GM23248 (cell line): ENCODE data around the gene CCDC171.

Source experiments
- EZH2 ChIP-seq: fragments of 200-600 bp; sonication (generic); IDR thresholded peaks from 2 replicates; pipeline ENCODE4 v1.6.1; 2018; ENCODE audit warnings: antibody characterized with exemption, mild to moderate bottlenecking; ENCODE audit not compliant: insufficient read depth, poor library complexity, severe bottlenecking
- EZH2phosphoT487 ChIP-seq: fragments of 200-600 bp; sonication (generic); IDR thresholded peaks from 2 replicates; pipeline ENCODE4 v1.6.1; 2018; ENCODE audit warnings: antibody characterized with exemption, moderate library complexity, mild to moderate bottlenecking, low read depth; ENCODE audit not compliant: insufficient read depth

DNA sequence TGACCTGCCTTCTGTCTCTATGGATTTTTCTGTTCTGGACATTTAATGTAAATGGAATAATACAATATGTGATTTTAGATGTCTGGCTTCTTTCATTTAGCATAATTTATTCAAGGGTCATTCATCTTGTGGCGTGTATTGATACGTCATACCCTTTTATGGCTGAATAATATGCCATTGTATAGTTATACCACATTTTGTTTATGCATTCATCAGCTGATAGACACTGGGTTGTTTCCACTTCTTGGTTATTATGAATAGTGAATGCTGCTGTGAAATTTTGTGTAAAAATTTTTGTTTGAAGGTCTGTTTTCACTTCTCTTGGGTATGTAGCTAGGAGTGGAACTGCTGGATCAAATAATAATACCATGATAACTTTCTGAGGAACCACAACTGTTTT, 298.9 kb downstream of the CCDC171 start:
- TF ChIP-seq EZH2 (no peak), EZH2phosphoT487 (no peak)
